SK-N-SH (cell line): ENCODE results near the gene LSM4. TPM values are rescaled to one million over a fixed set of nuclear protein-coding genes. Genes with fewer than 3 reads are reported as not detected.

Experiments
- CHD2 ChIP-seq: fragments of 150-350 bp; IDR thresholded peaks from 2 replicates; pipeline ENCODE4 v1.6.1; 2018; ENCODE audit warnings: low read length; ENCODE audit not compliant: partially characterized antibody
- EP300 ChIP-seq, 2 experiments: IDR thresholded peaks; 2 replicates each; pipeline versions ENCODE4 v1.4.0 to v1.6.1; 2012; ENCODE audit warnings: borderline replicate concordance in 1 of 2, low read depth in 1 of 2, low read length in 1 of 2
- FOSL2 ChIP-seq: IDR thresholded peaks from 2 replicates; pipeline ENCODE4 v1.4.0; 2012; ENCODE audit warnings: low read depth, mild to moderate bottlenecking, moderate library complexity, borderline replicate concordance
- FOXM1 ChIP-seq: IDR thresholded peaks from 2 replicates; pipeline ENCODE4 v1.4.0; 2012; ENCODE audit warnings: low read depth, mild to moderate bottlenecking
- GABPA ChIP-seq: IDR thresholded peaks from 2 replicates; pipeline ENCODE4 v1.4.0; 2012; ENCODE audit warnings: low read depth, mild to moderate bottlenecking
- GATA2 ChIP-seq: sonication (generic); formaldehyde crosslinking; IDR thresholded peaks from 2 replicates; pipeline ENCODE4 v1.5.0; 2020; ENCODE audit warnings: mild to moderate bottlenecking, missing genetic modification reagents
- JUND ChIP-seq: IDR thresholded peaks from 2 replicates; pipeline ENCODE4 v1.4.0; 2012
- MAX ChIP-seq: IDR thresholded peaks from 2 replicates; pipeline ENCODE4 v1.4.0; 2012; ENCODE audit warnings: low read depth
- MEF2A ChIP-seq: IDR thresholded peaks from 2 replicates; pipeline ENCODE4 v1.4.0; 2012; ENCODE audit warnings: low read depth, borderline replicate concordance
- MXI1 ChIP-seq: IDR thresholded peaks from 2 replicates; pipeline ENCODE4 v1.6.1; 2012; ENCODE audit warnings: mild to moderate bottlenecking, low read depth, low read length, improper control_type of control experiment
- NFIC ChIP-seq: IDR thresholded peaks from 2 replicates; pipeline ENCODE4 v1.4.0; 2012; ENCODE audit warnings: borderline replicate concordance
- NRF1 ChIP-seq: IDR thresholded peaks from 2 replicates; pipeline ENCODE4 v1.6.1; 2012; ENCODE audit warnings: low read depth, mild to moderate bottlenecking, low read length
- PBX3 ChIP-seq: IDR thresholded peaks from 2 replicates; pipeline ENCODE4; 2012
- POLR2AphosphoS5 ChIP-seq: IDR thresholded peaks from 2 replicates; pipeline ENCODE4 v1.6.1; 2012; ENCODE audit warnings: low read depth, low read length
- RAD21 ChIP-seq: IDR thresholded peaks from 2 replicates; pipeline ENCODE4 v1.6.1; 2012; ENCODE audit warnings: mild to moderate bottlenecking, low read length
- RCOR1 ChIP-seq: fragments of 150-350 bp; IDR thresholded peaks from 2 replicates; pipeline ENCODE4 v1.6.1; 2017; ENCODE audit warnings: antibody characterized with exemption, low read length
- RFX5 ChIP-seq: IDR thresholded peaks from 2 replicates; pipeline ENCODE4 v1.6.1; 2012; ENCODE audit warnings: mild to moderate bottlenecking, improper control_type of control experiment, low read length
- RXRA ChIP-seq: IDR thresholded peaks from 2 replicates; pipeline ENCODE4 v1.4.0; 2012; ENCODE audit warnings: low read depth, mild to moderate bottlenecking, borderline replicate concordance
- SIN3A ChIP-seq: IDR thresholded peaks from 2 replicates; pipeline ENCODE4 v1.6.1; 2012; ENCODE audit warnings: low read depth, mild to moderate bottlenecking, low read length, moderate library complexity, borderline replicate concordance
- TAF1 ChIP-seq: IDR thresholded peaks from 2 replicates; pipeline ENCODE4 v1.6.1; 2012; ENCODE audit warnings: low read depth, mild to moderate bottlenecking, low read length, moderate library complexity, borderline replicate concordance
- TCF12 ChIP-seq: IDR thresholded peaks from 2 replicates; pipeline ENCODE4 v1.4.0; 2012
- TEAD4 ChIP-seq: IDR thresholded peaks from 2 replicates; pipeline ENCODE4 v1.4.0; 2012; ENCODE audit warnings: mild to moderate bottlenecking, borderline replicate concordance; ENCODE audit not compliant: insufficient read depth
- USF1 ChIP-seq: IDR thresholded peaks from 2 replicates; pipeline ENCODE4 v1.4.0; 2012; ENCODE audit warnings: low read depth, borderline replicate concordance
- ZBTB33 ChIP-seq: IDR thresholded peaks from 2 replicates; pipeline ENCODE4 v1.4.0; 2012; ENCODE audit warnings: low read depth, borderline replicate concordance
- polyA plus RNA-seq, 3 experiments: library from polyadenylated mRNA; depleted of rRNA; stranded (reverse); fragments of >200 nt; gene quantifications; 2 replicates each; pipeline ENCODE4 v1.2.3, GENCODE V29; 2012

LSM4 gene
- polyA plus RNA-seq, 1 of the 3 experiments (the other 2 are of a cell fraction) = 277 TPM

- TF ChIP-seq JUND = peak; percentile 82
- TF ChIP-seq MEF2A = no peak
- TF ChIP-seq GATA2 (CRISPR knock-in tag) = no peak
- TF ChIP-seq RXRA = no peak; the same call in 1 of the 2 replicates
- TF ChIP-seq TAF1 = no peak
- peak; percentile 94 for TF ChIP-seq FOSL2
- TF ChIP-seq TCF12 = peak; percentile 72
- TF ChIP-seq TEAD4 = no peak
- TF ChIP-seq POLR2AphosphoS5 = no peak; the same call in 1 of the 2 replicates
- TF ChIP-seq EP300 (IDR thresholded peaks at IDR 0.05; ENCODE audit: borderline replicate concordance in 1 of 2, low read depth in 1 of 2, low read length in 1 of 2) = peak in 1 of 2 experiments; percentile 51; a peak in 1 of 4 replicates
- TF ChIP-seq NFIC = peak; percentile 92
- no peak for TF ChIP-seq RCOR1
- no peak for TF ChIP-seq RFX5
- no peak for TF ChIP-seq MXI1
- peak; percentile 52; the same call in 1 of the 2 replicates for TF ChIP-seq SIN3A
- no peak for TF ChIP-seq ZBTB33
- TF ChIP-seq CHD2 = no peak
- no peak for TF ChIP-seq NRF1
- TF ChIP-seq RAD21 = no peak
- peak; percentile 50; the same call in 1 of the 2 replicates for TF ChIP-seq MAX
- no peak for TF ChIP-seq GABPA
- TF ChIP-seq USF1 = no peak
- TF ChIP-seq FOXM1 = no peak
- no peak for TF ChIP-seq PBX3
Observed at GRCh38 chr19:18274781-18275356, 48.0 kb downstream of the LSM4 start (continued).
